WTC11 (cell line): ENCODE measurements around the gene STK39. TPM values are rescaled to one million over a fixed set of nuclear protein-coding genes. Genes with fewer than 3 reads are reported as not detected.

Experiments used
- ATAC-seq: fragments of 200-7000 bp; cut with Tn5 transposase; 2 replicates; pipeline ENCODE4 v1.10.0; 2021; ENCODE audit warnings: mild to moderate bottlenecking, moderate library complexity
- CTCF ChIA-PET: fragments of 300-600 bp; sonication (Branson Sonifier 250); formaldehyde crosslinking; loops from one replicate; lab custom pipeline; 2021; ENCODE audit warnings: antibody characterized with exemption; lab: Charles Lee
- POLR2A ChIA-PET: fragments of 350-600 bp; sonication (Branson Sonifier 250); formaldehyde crosslinking; loops from one replicate; lab custom pipeline; 2021; ENCODE audit warnings: antibody characterized with exemption; lab: Charles Lee
- DNase-seq: peaks from one replicate; pipeline ENCODE4 v3.0.0; 2021; ENCODE audit warnings: low spot score
- H3K27ac Mint-ChIP-seq: 2 replicates; pipeline ENCODE4 v1.8.0; 2021; ENCODE audit warnings: mixed read lengths
- H3K27me3 Mint-ChIP-seq: 2 replicates; pipeline ENCODE4 v1.8.0; 2021; ENCODE audit warnings: low read depth, mild to moderate bottlenecking, moderate library complexity, mixed read lengths
- H3K36me3 Mint-ChIP-seq: 2 replicates; pipeline ENCODE4 v1.8.0; 2021; ENCODE audit warnings: mixed read lengths
- H3K4me1 Mint-ChIP-seq: 2 replicates; pipeline ENCODE4 v1.8.0; 2022; ENCODE audit warnings: mixed read lengths
- H3K4me3 Mint-ChIP-seq: 2 replicates; pipeline ENCODE4 v1.8.0; 2021; ENCODE audit warnings: mild to moderate bottlenecking, moderate library complexity, mixed read lengths
- H3K9me3 Mint-ChIP-seq: 2 replicates; pipeline ENCODE4 v1.8.0; 2021; ENCODE audit warnings: mixed read lengths
- E2F1 ChIP-seq: sonication (generic); formaldehyde crosslinking; IDR thresholded peaks from 2 replicates; pipeline ENCODE4 v1.8.0; 2022; ENCODE audit warnings: mild to moderate bottlenecking, missing genetic modification reagents
- E2F4 ChIP-seq: sonication (generic); formaldehyde crosslinking; IDR thresholded peaks from 2 replicates; pipeline ENCODE4 v1.8.1; 2022; ENCODE audit warnings: low read depth, mild to moderate bottlenecking, moderate library complexity, missing genetic modification reagents, borderline replicate concordance
- ESRRA ChIP-seq: sonication (generic); formaldehyde crosslinking; IDR thresholded peaks from 2 replicates; pipeline ENCODE4 v1.8.1; 2022; ENCODE audit warnings: mild to moderate bottlenecking, missing genetic modification reagents, borderline replicate concordance
- HMGA2 ChIP-seq: fragments of 250-450 bp; sonication (Bioruptor Pico); IDR thresholded peaks from 2 replicates; pipeline ENCODE4 v1.4.0; 2021; ENCODE audit warnings: mild to moderate bottlenecking, moderate library complexity
- MYBL2 ChIP-seq: sonication (generic); formaldehyde crosslinking; IDR thresholded peaks from 2 replicates; pipeline ENCODE4 v1.8.1; 2023; ENCODE audit warnings: mild to moderate bottlenecking, moderate library complexity, missing genetic modification reagents
- PREB ChIP-seq: sonication (generic); formaldehyde crosslinking; IDR thresholded peaks from 2 replicates; pipeline ENCODE4 v1.8.1; 2022; ENCODE audit warnings: mild to moderate bottlenecking, missing genetic modification reagents, moderate library complexity, borderline replicate concordance
- SOX15 ChIP-seq: fragments of 250-450 bp; sonication (Bioruptor Pico); IDR thresholded peaks from 2 replicates; pipeline ENCODE4 v1.9.0; 2021; ENCODE audit warnings: mild to moderate bottlenecking
- SP1 ChIP-seq: sonication (generic); formaldehyde crosslinking; conservative IDR thresholded peaks from 2 replicates; pipeline ENCODE4 v1.8.1; 2022; ENCODE audit warnings: missing genetic modification reagents
- TCF7 ChIP-seq: sonication (generic); formaldehyde crosslinking; IDR thresholded peaks from 2 replicates; pipeline ENCODE4 v1.8.0; 2022; ENCODE audit warnings: mild to moderate bottlenecking, low read depth, missing genetic modification reagents, moderate library complexity
- TP53 ChIP-seq: sonication (generic); formaldehyde crosslinking; IDR thresholded peaks from 2 replicates; pipeline ENCODE4 v1.8.1; 2023; ENCODE audit warnings: mild to moderate bottlenecking, missing genetic modification reagents
- ZMAT4 ChIP-seq: fragments of 250-450 bp; sonication (Bioruptor Pico); IDR thresholded peaks from 2 replicates; pipeline ENCODE4 v1.9.0; 2021; ENCODE audit warnings: mild to moderate bottlenecking
- ZNF281 ChIP-seq: sonication (generic); formaldehyde crosslinking; IDR thresholded peaks from 2 replicates; pipeline ENCODE4 v1.8.0; 2023; ENCODE audit warnings: mild to moderate bottlenecking, missing genetic modification reagents
- ZNF671 ChIP-seq: fragments of 250-450 bp; sonication (Bioruptor Pico); IDR thresholded peaks from 2 replicates; pipeline ENCODE4 v1.8.0; 2021; ENCODE audit warnings: mild to moderate bottlenecking
- total RNA-seq: library from RNA; stranded (reverse); gene quantifications from 3 replicates; pipeline ENCODE4 v1.2.3, GENCODE V29; 2021
- TF ChIP-seq, protein P1 (sequence below): sonication (generic); formaldehyde crosslinking; IDR thresholded peaks from 2 replicates; pipeline ENCODE4 v1.8.0; 2023; ENCODE audit warnings: missing genetic modification reagents, mild to moderate bottlenecking, borderline replicate concordance
- TF ChIP-seq, protein P2 (sequence below): fragments of 250-450 bp; sonication (Bioruptor Pico); conservative IDR thresholded peaks from 2 replicates; pipeline ENCODE4 v1.9.0; 2021; ENCODE audit warnings: mild to moderate bottlenecking
- TF ChIP-seq, protein P3 (sequence below): sonication (generic); formaldehyde crosslinking; IDR thresholded peaks from 2 replicates; pipeline ENCODE4 v1.8.1; 2023; ENCODE audit warnings: mild to moderate bottlenecking, missing genetic modification reagents, moderate library complexity

Gene STK39
- total RNA-seq, 1 experiment from 2014 or later, result 20.5 TPM

GRCh38 chr2:168145011-168145410 lies 102.4 kb downstream of the STK39 start (continued):
- TF ChIP-seq, protein P1, sequence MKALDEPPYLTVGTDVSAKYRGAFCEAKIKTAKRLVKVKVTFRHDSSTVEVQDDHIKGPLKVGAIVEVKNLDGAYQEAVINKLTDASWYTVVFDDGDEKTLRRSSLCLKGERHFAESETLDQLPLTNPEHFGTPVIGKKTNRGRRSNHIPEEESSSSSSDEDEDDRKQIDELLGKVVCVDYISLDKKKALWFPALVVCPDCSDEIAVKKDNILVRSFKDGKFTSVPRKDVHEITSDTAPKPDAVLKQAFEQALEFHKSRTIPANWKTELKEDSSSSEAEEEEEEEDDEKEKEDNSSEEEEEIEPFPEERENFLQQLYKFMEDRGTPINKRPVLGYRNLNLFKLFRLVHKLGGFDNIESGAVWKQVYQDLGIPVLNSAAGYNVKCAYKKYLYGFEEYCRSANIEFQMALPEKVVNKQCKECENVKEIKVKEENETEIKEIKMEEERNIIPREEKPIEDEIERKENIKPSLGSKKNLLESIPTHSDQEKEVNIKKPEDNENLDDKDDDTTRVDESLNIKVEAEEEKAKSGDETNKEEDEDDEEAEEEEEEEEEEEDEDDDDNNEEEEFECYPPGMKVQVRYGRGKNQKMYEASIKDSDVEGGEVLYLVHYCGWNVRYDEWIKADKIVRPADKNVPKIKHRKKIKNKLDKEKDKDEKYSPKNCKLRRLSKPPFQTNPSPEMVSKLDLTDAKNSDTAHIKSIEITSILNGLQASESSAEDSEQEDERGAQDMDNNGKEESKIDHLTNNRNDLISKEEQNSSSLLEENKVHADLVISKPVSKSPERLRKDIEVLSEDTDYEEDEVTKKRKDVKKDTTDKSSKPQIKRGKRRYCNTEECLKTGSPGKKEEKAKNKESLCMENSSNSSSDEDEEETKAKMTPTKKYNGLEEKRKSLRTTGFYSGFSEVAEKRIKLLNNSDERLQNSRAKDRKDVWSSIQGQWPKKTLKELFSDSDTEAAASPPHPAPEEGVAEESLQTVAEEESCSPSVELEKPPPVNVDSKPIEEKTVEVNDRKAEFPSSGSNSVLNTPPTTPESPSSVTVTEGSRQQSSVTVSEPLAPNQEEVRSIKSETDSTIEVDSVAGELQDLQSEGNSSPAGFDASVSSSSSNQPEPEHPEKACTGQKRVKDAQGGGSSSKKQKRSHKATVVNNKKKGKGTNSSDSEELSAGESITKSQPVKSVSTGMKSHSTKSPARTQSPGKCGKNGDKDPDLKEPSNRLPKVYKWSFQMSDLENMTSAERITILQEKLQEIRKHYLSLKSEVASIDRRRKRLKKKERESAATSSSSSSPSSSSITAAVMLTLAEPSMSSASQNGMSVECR (CRISPR knock-in tag), result no peak

DNA sequence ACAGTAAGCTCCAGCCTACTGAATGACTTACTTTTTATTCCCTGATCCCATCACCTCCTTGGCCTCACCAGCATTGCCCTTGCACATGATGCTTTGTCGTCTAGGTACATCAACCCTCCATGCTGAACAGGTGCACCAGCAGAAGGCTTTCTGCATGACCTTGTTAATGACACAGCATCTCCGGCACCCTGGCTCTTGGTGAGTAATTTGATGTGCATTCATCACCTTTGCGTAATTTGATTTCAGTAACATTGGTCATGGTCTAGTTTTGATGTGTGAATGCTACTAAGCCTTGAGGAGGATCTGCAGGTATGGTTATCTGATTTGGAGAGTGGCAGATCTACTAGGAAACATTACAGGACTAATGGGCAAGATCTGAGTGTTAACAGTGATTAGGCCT lies 103.6 kb downstream of the STK39 start:
- Mint-ChIP-seq H3K4me1 (peaks cover 6% of the 10 kb centered on the region), H3K27me3 (no peaks in the 10 kb centered on the region), H3K4me3 (no peak overlapping the region), H3K36me3 (no peaks in the 10 kb centered on the region), H3K9me3 (no peaks in the 10 kb centered on the region), H3K27ac (no peak overlapping the region)
- ATAC-seq (no peak), DNase-seq (no peak)
- ChIA-PET CTCF (no interaction called here), POLR2A (no interaction called here)
- TF ChIP-seq MYBL2 (CRISPR knock-in tag), result no peak
- no peak for TF ChIP-seq TCF7 (CRISPR knock-in tag)
- TF ChIP-seq ZNF671 (CRISPR knock-in tag), result no peak
- TF ChIP-seq, all 79 proteins: peak for 0

DNA sequence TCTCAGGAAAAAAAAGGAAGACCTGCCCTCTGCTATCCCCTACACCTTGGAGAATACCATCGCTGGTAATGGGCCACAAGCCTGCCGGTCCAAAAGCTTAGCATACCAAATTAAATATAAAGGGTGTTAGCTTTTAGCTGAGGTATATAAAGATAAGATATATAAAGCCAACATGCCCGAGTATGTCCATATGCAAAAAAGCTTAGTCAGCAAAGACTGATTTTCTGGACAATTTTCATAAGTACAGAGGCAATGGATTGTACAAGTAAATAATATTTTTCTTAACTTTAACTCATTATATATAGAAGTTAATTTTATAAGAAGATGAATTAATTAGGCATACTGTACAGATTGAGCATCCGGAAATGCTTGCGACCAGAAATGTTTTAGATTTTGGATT lies 106.5 kb downstream of the STK39 start:
- TF ChIP-seq HMGA2 (no peak), ZMAT4 (CRISPR knock-in tag) (no peak), TP53 (no peak)
- TF ChIP-seq, protein P2, sequence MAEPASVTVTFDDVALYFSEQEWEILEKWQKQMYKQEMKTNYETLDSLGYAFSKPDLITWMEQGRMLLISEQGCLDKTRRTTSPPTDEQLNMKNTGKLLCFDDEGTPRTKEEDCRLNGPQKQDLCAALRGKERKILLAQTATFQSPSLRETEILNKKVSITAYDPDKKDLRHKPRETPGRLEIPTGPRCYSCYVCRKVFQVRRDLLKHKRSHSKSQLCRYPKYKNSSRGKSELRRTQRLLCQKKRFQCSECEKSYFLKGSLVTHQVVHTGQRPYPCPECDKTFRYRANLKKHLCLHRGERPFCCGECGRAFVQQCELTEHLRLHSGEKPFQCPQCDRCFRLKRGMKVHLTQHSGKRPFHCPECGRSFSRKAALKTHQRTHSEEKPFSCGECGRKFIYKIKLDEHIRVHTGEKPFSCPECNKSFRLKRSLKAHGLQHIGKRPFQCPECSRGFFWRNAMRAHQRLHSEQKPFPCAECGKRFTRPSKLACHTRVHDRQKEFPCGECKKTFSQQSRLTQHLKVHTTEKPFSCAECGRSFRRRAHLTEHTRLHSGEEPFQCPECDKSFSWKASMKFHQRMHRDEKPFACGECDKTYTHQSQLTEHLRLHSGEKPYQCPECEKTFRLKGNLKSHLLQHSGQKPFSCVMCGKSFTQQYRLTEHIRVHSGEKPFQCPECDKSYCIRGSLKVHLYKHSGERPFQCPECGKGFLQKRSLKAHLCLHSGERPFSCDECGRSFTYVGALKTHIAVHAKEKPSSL (CRISPR knock-in tag), result no peak
- Mint-ChIP-seq H3K9me3 (no peaks in the 10 kb centered on the region), H3K36me3 (no peaks in the 10 kb centered on the region), H3K4me3 (no peak overlapping the region), H3K27ac (no peak overlapping the region), H3K4me1 (peaks cover 27% of the 10 kb centered on the region), H3K27me3 (no peaks in the 10 kb centered on the region)
- ChIA-PET CTCF (no interaction called here), POLR2A (no interaction called here)
- no peak for ATAC-seq
- no peak for DNase-seq

GRCh38 chr2:168139852-168140251 lies 107.5 kb downstream of the STK39 start:
- no peak for DNase-seq
- Mint-ChIP-seq H3K27me3 (no peaks in the 10 kb centered on the region), H3K4me3 (no peak overlapping the region), H3K9me3 (no peaks in the 10 kb centered on the region), H3K4me1 (peaks cover 27% of the 10 kb centered on the region), H3K27ac (no peak overlapping the region), H3K36me3 (no peaks in the 10 kb centered on the region)
- CTCF ChIA-PET, result no interaction called here
- POLR2A ChIA-PET, result no interaction called here
- no peak for ATAC-seq
- no peak for TF ChIP-seq PREB
- TF ChIP-seq E2F4 (CRISPR knock-in tag), result no peak
- no peak for TF ChIP-seq E2F1 (CRISPR knock-in tag)
- TF ChIP-seq SOX15 (CRISPR knock-in tag), result no peak
- TF ChIP-seq, protein P3, sequence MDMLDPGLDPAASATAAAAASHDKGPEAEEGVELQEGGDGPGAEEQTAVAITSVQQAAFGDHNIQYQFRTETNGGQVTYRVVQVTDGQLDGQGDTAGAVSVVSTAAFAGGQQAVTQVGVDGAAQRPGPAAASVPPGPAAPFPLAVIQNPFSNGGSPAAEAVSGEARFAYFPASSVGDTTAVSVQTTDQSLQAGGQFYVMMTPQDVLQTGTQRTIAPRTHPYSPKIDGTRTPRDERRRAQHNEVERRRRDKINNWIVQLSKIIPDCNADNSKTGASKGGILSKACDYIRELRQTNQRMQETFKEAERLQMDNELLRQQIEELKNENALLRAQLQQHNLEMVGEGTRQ (CRISPR knock-in tag), result no peak
- no peak for TF ChIP-seq SP1 (CRISPR knock-in tag)
- TF ChIP-seq ESRRA (CRISPR knock-in tag), result no peak
- TF ChIP-seq ZNF281, result no peak
